ENCODE data around the gene ATP1B4.
A peak's percentile ranks its signal among the peaks of the same experiment; 100 is the strongest.
"Not testable (repeated sequence)": the region's sequence is repeated elsewhere in the genome, so short reads cannot be mapped to it uniquely, and the experiment has no call there.

Gene ATP1B4

DNA sequence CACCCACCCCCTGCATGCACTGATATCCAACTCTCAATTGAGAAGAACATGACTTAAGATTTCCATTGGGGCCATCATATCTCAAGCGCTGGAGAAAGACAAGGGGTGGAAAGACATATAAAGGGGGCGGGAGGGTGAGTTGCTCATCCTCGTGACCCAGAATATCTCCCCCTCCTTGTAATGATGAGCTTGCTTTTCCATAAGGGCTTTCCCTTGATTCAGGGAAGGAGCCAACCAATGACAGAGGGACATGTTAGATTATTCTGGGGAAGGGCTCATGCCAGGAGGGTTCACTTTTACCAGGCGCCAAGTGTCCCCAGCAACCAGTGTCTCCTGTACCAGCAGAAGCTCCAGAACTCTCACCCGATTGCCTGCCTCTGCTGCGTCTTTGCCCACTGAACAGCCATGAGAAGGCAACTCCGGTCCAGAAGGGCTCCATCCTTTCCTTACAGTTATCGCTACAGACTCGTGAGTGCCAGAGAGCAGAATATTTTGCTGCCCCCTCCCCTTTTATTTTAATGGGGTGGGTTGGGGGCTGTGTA, at the start of gene ATP1B4:
ATP1B4 (plus strand) TSS at position 326 of the 542 bp plus-strand sequence; CDS start at position 406, 80 bp downstream.
- DNase-seq (ENCODE audit: low read depth, low spot score): no peak

- peak; percentile 15 for DNase-seq (ENCODE audit: low read depth, low spot score)
Measured at GRCh38 chrX:120315776-120316175, 46.1 kb upstream of the ATP1B4 start.

GRCh38 chrX:120316587-120317283, 45.2 kb upstream of the ATP1B4 start:
- DNase-seq (ENCODE audit: low read depth, low spot score): peak; percentile 38

DNA sequence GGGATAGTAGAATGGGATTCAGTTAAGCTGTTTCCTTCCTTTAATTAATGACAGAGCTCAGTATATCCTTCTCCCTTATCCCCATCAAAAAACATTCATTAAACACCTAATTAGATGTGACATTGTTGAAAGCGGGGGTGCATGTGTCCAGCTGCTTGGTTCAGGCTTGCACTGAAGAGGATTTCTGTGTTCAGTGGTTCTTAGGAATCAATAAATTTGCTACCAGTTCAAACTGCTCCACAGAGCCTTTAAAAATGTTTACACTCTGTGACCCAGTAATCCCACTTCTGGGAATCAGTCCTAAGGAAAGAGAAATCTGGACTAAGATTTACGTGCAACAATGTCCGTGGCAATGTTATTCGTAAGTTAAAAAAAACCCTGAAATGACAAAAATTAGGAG, 43.5 kb upstream of the ATP1B4 start:
- no peak for DNase-seq (ENCODE audit: low read depth, low spot score)

DNA sequence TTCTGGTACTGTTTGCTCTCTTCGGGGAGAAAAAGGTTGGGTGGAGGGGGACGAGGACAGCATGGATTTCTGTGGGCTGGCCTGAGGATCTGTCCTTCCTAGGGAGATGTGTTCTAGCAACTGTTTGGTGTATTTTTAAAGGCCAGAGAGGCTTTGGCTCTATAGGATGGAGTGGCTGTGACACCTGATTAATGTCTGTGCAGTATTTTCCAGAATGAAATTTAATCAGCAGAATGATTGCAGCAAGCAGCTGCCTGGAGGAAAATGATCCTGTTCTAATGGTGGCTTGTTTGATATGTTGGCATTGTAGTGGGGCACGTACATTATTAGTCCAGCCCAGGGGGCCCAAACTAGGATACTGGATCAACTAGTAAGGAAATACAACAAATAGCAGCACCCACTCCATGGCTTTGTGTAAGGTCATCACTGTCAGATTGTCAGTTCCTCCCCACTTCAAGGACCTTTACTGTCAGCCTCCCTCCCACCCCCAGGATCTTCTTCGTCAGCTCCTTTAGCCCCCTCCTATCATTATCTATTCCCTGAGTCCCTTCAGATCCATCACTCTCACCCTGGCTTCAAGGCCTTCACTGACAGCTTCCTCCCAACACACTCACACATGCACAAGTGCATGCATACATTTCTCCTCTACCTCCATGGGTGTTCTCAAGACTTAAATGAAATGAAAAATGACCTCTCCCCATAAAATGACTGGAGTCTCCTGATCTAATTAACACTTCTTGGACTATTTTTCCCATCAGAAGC, 40.2 kb upstream of the ATP1B4 start:
- DNase-seq (ENCODE audit: low read depth, low spot score): no peak

DNA sequence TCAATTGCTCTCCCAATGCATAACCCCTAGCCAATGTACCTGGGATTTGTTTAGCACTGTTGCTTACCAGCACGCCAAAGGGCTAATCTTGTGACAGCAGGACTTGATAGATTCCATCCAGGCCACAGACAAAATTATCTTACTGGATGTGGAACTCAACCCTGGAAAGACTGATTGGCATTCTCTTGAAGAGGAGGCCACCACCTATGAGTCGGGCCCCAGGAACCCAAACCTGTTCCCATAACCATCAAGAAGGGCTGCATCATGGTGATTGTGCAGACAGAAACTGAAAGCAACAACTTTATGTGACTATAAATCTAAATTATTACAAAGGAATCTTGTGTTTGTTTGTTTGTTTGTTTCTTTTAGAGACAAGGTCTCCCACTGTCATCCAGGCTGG, 30.8 kb upstream of the ATP1B4 start:
- no peak for DNase-seq (ENCODE audit: low read depth, low spot score)

DNA sequence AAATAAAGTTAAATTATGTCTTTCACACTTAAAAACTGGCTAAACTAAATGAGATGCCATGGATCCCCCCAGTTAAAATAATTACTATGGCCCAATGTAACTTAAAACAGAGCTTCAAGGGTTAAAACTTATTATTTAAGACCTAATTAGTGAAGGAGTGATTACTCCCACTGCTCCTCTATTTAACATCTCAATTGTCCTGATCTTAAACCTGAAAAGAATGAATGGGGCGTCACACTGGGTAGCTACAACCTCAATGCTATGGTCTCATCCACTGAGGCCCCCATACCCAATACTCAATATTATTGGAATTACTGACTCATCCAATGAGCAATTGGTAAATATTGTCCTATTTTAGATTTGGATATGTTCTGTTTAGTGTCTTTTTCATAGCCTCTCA, 29.5 kb upstream of the ATP1B4 start:
- no peak for DNase-seq (ENCODE audit: low read depth, low spot score)

DNA sequence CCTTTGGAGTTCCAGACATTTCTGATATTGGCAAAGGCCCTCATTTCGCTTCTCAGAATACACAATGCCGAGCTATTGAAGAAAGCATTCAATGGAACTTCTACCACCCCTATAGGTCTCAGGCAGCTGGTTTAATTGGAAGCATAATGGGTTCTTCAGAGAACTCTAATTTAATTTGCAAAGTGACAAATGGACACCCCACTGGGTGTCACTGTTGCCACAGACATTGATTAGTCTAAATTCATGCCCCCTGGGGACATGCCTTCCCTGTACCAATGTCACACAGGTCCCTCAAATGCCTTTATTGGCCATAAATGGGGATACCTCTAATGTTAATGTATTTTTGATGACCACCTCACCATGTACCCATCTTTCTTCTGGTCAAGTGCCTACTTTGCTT, 27.7 kb upstream of the ATP1B4 start:
- no peak for DNase-seq (ENCODE audit: low read depth, low spot score)

DNA sequence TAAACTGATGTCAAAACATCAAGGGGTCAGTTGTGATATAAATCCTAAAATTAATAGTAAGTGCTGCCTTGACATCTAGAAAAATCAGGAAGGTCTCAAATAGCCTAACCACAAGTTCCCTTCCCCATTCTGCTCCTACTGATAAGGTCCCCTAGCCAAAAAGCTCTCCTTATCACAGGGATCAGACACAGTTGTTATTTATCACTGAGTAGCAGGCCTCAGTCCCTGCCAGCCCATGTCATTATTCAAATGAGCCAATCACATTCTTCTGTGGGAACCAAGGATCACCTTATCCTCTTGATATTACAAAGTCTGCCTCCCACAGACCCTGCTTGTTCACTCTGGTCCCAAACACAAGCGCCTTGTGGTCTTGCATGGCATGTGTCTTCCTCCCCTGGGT, 27.3 kb upstream of the ATP1B4 start:
- DNase-seq (ENCODE audit: low read depth, low spot score): no peak

DNA sequence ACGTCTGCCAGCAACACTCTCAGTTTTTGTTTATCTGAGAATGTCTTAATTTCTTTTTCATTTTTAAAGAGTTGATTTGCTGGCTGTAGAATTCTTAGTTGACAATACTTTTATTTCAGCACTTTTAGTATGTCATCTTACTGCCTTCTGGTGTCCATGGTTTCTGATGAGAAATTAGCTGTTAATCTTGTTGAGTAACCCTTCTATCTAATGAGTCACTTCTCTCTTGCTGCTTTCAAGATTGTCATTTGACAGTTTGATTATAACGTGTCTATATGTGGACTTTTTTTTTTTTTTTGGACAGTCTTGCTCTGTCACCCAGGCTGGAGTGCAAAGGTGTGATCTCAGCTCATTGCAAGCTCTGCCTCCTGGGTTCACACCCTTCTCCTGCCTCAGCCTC, 26.6 kb upstream of the ATP1B4 start:
- DNase-seq (ENCODE audit: low read depth, low spot score): no peak

- no peak for DNase-seq (ENCODE audit: low read depth, low spot score)
Measured at GRCh38 chrX:120336899-120337298, 25.0 kb upstream of the ATP1B4 start.

GRCh38 chrX:120344566-120344965, 17.3 kb upstream of the ATP1B4 start:
- DNase-seq (ENCODE audit: low read depth, low spot score): not testable (repeated sequence)

DNA sequence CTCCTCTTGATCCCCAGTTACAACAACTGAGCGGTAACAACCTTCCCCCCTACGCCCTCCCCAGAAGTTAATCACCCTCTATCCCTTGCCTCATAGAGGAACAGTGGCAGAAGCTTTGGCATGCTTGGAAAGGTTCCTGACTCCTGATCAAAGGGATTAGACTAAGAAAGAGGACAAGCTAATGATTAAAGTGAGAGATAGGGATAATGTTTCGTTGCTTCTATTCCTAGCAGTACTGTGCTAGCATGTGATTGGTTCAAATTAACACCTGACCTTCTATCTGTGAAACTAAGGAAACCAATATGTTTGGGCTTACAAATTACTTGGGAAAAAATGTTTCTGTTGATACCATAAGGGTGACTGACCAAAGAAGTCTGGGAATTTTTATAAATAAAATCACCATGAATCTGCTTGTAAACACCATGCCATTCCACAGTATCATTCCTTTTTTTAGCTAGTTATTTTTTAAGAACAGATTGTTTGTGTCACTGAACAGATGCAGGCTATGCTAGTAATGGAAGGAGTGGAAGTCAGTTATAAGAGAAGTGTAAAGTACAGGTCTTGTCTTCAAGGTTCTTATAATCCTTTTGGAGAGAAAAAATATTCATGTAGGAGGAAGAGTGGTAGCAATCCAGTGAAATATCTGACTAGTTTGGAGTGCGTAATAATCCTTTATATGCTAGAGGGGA, 11.3 kb upstream of the ATP1B4 start:
- no peak for DNase-seq (ENCODE audit: low read depth, low spot score)

- DNase-seq (ENCODE audit: low read depth, low spot score): no peak
Measured at GRCh38 chrX:120356084-120356483, 5.8 kb upstream of the ATP1B4 start.

- DNase-seq (ENCODE audit: low read depth, low spot score): no peak
Measured at GRCh38 chrX:120357186-120357585, 4.7 kb upstream of the ATP1B4 start.

- DNase-seq (ENCODE audit: low read depth, low spot score): peak; percentile 54
Measured at GRCh38 chrX:120358737-120359456, 3.0 kb upstream of the ATP1B4 start.

GRCh38 chrX:120365320-120365719, 3.4 kb downstream of the ATP1B4 start:
- DNase-seq (ENCODE audit: low read depth, low spot score): peak; percentile 5

DNA sequence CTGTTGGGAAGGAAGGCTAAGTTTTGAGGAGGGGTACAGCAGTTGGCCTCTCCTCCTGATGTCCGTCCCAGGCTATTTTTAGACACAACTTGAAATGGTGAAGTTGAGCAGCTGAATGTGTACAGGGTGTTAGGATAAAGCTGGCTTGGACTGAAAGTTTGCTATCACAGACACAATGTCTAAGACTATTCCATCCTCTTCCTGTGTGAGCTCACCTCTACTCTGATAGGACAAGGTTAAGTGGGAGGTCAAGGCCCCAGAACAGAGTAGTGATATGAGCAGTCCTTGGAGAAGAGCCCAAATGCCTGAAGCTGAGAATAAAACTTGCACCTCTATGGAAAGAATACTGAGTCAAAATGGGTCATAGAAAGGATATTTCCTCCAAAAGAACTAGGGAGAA, 4.1 kb downstream of the ATP1B4 start:
- no peak for DNase-seq (ENCODE audit: low read depth, low spot score)

GRCh38 chrX:120366794-120367193, 4.9 kb downstream of the ATP1B4 start:
- DNase-seq (ENCODE audit: low read depth, low spot score): no peak

DNA sequence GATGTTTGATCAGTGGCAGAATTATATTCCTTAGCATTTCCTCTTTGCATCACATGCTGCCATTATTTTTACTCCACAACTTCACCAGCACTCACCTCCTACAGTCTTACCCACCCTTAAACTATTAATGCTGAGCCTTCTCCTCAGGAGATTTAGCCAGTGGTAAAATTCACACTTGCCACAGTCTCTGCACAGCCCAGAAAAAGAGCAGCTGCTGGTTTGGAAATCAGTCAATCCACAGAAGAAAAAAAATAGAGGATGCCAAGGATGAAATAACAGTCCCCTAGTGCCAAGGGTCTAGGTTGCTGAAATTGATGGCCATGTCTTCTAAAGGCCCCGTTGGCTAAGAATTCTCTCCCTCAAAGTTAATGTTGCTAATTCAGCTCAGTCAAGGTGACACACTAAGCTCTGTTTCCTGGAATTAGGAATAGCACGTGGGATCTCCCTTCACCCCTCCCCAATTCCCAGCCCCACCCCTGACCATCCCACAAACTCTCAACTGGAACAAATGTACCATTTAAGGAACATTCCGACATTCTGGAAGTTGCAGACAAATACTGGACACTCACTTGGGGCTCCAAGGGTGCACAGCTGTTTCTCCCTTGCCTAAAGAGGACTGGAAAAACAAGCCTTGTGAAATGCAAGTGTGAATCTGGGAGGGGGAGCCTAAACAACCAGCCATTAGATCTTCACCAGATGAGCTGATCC, 5.7 kb downstream of the ATP1B4 start:
- no peak for DNase-seq (ENCODE audit: low read depth, low spot score)
